ENCODE measurements around the gene KRT8. TPM values are rescaled to one million over a fixed set of nuclear protein-coding genes. Genes with fewer than 3 reads are reported as not detected.

Gene KRT8
- total RNA-seq, 4 donors from 2014 or later = 0.20 to 19.7 (median 10.2) TPM

GRCh38 chr12:52895726-52896189 is 9.1 kb downstream of the KRT8 start:
- Histone ChIP-seq H3K27me3 (no peaks in the 10 kb centered on the region), H3K4me1 (no peaks in the 10 kb centered on the region), H3K36me3 (no peaks in the 10 kb centered on the region), H3K27ac (peak overlapping the region in 1 of 4 donors; percentile 34), H3K9me3 (no peaks in the 10 kb centered on the region), H3K4me3 (no peak overlapping the region)
- TF ChIP-seq EP300 (IDR thresholded peaks at IDR 0.05) (no peak), POLR2A (IDR thresholded peaks at IDR 0.05) (no peak), CTCF (IDR thresholded peaks at IDR 0.05) (no peak)
- 47 to 49% methylated on average over 2 of the region's 2 CpGs for WGBS, 2 donors
- DNase-seq (ENCODE audit: low spot score in 2 of 2) = no peak

GRCh38 chr12:52892974-52893373 is 11.9 kb downstream of the KRT8 start:
- H3K36me3 ChIP-seq = no peaks in the 10 kb centered on the region
- no peak for DNase-seq (ENCODE audit: low spot score in 2 of 2)
- no peaks in the 10 kb centered on the region for H3K27me3 ChIP-seq
- H3K27ac ChIP-seq = no peak overlapping the region
- H3K4me3 ChIP-seq = no peak overlapping the region
- no peaks in the 10 kb centered on the region for H3K4me1 ChIP-seq
- no peaks in the 10 kb centered on the region for H3K9me3 ChIP-seq
- TF ChIP-seq EP300 (IDR thresholded peaks at IDR 0.05) (no peak), POLR2A (IDR thresholded peaks at IDR 0.05) (no peak), CTCF (IDR thresholded peaks at IDR 0.05) (no peak)

GRCh38 chr12:52892207-52892852 is 12.5 kb downstream of the KRT8 start:
- no peaks in the 10 kb centered on the region for H3K9me3 ChIP-seq
- 80 to 92% methylated on average over 6 to 7 of the region's 7 CpGs for WGBS, 2 donors
- TF ChIP-seq CTCF (IDR thresholded peaks at IDR 0.05) = no peak
- no peak for TF ChIP-seq EP300 (IDR thresholded peaks at IDR 0.05)
- no peak for TF ChIP-seq POLR2A (IDR thresholded peaks at IDR 0.05)
- H3K27ac ChIP-seq = no peak overlapping the region
- H3K4me1 ChIP-seq = no peaks in the 10 kb centered on the region
- no peaks in the 10 kb centered on the region for H3K36me3 ChIP-seq
- no peak for DNase-seq (ENCODE audit: low spot score in 2 of 2)
- H3K27me3 ChIP-seq = no peaks in the 10 kb centered on the region
- H3K4me3 ChIP-seq = no peak overlapping the region

- TF ChIP-seq EP300 (IDR thresholded peaks at IDR 0.05) (no peak), CTCF (IDR thresholded peaks at IDR 0.05) (no peak), POLR2A (IDR thresholded peaks at IDR 0.05) (no peak)
- Histone ChIP-seq H3K9me3 (no peaks in the 10 kb centered on the region), H3K36me3 (no peaks in the 10 kb centered on the region), H3K4me3 (no peak overlapping the region), H3K27ac (no peak overlapping the region), H3K4me1 (no peaks in the 10 kb centered on the region), H3K27me3 (no peaks in the 10 kb centered on the region)
- 57 to 62% methylated on average over 2 of the region's 2 CpGs for WGBS, 2 donors
- DNase-seq (ENCODE audit: low spot score in 2 of 2) = no peak
Observed at GRCh38 chr12:52891044-52891443, 13.8 kb downstream of the KRT8 start.

- Histone ChIP-seq H3K4me3 (no peak overlapping the region), H3K27me3 (no peaks in the 10 kb centered on the region), H3K27ac (no peak overlapping the region), H3K4me1 (no peaks in the 10 kb centered on the region), H3K9me3 (no peaks in the 10 kb centered on the region), H3K36me3 (no peaks in the 10 kb centered on the region)
- no peak for TF ChIP-seq EP300 (IDR thresholded peaks at IDR 0.05)
- no peak for TF ChIP-seq POLR2A (IDR thresholded peaks at IDR 0.05)
- TF ChIP-seq CTCF (IDR thresholded peaks at IDR 0.05) = no peak
- WGBS, 2 donors = 82 to 84% methylated on average over 3 of the region's 3 CpGs
- DNase-seq (ENCODE audit: low spot score in 2 of 2) = no peak
Observed at GRCh38 chr12:52890417-52890816, 14.5 kb downstream of the KRT8 start.

All from tibial nerve (tissue), 4 donors.